Activated CD8-positive, alpha-beta T cell treated with anti-CD3 and anti-CD28 coated beads for 36 hours (primary cell): ENCODE measurements around the gene SMIM12. TPM values are rescaled to one million over a fixed set of nuclear protein-coding genes. Genes with fewer than 3 reads are reported as not detected.

Experiments used
- ATAC-seq: fragments of 200-7000 bp; cut with Tn5 transposase; one replicate; pipeline ENCODE4 v1.10.0; 2021; ENCODE audit warnings: mild to moderate bottlenecking, moderate library complexity
- CTCF ChIA-PET: fragments of 350-600 bp; sonication (Branson Sonifier 250); formaldehyde crosslinking; loops from one replicate; lab custom pipeline; 2021; ENCODE audit warnings: antibody characterized with exemption; lab: Charles Lee
- POLR2A ChIA-PET: fragments of 350-600 bp; sonication (Branson Sonifier 250); formaldehyde crosslinking; loops from one replicate; lab custom pipeline; 2021; ENCODE audit warnings: antibody characterized with exemption; lab: Charles Lee
- DNase-seq: peaks from one replicate; pipeline ENCODE4 v3.0.0-alpha.2; 2020
- H3K27ac Mint-ChIP-seq: one replicate; pipeline ENCODE4 v1.8.0; 2021; ENCODE audit warnings: mild to moderate bottlenecking, mixed read lengths
- H3K27me3 Mint-ChIP-seq: one replicate; pipeline ENCODE4 v1.8.0; 2021; ENCODE audit warnings: mixed read lengths
- H3K36me3 Mint-ChIP-seq: one replicate; pipeline ENCODE4 v1.8.0; 2021; ENCODE audit warnings: low read depth, mixed read lengths
- H3K4me1 Mint-ChIP-seq: one replicate; pipeline ENCODE4 v1.8.0; 2021; ENCODE audit warnings: low read depth, mixed read lengths
- H3K4me3 Mint-ChIP-seq: one replicate; pipeline ENCODE4 v1.8.0; 2021; ENCODE audit warnings: mild to moderate bottlenecking, moderate library complexity, mixed read lengths
- H3K9me3 Mint-ChIP-seq: one replicate; pipeline ENCODE4 v1.8.0; 2021; ENCODE audit warnings: mixed read lengths
- intact Hi-C: fragments of 100-400 bp; cut with micrococcal nuclease; formaldehyde crosslinking; loops from one replicate; pipeline ENCODE4 v1.10.0; 2022
- total RNA-seq, 2 experiments: library from RNA; stranded (reverse); gene quantifications; one replicate each; pipeline ENCODE4 v1.2.3, GENCODE V29; 2021
- TF ChIP-seq, protein P1 (sequence below): fragments of 200-600 bp; IDR thresholded peaks from one replicate; pipeline ENCODE4 v1.8.0; 2022; ENCODE audit warnings: antibody characterized with exemption, mild to moderate bottlenecking

The SMIM12 gene
- total RNA-seq, 2 experiments from 2014 or later = 36.6 to 37.5 TPM

- Mint-ChIP-seq H3K27me3 (no peaks in the 10 kb centered on the region), H3K4me3 (no peak overlapping the region), H3K4me1 (peaks cover 12% of the 10 kb centered on the region), H3K27ac (no peak overlapping the region), H3K36me3 (peaks cover 10% of the 10 kb centered on the region), H3K9me3 (no peaks in the 10 kb centered on the region)
- DNase-seq (no peak), ATAC-seq (no peak)
- TF ChIP-seq, protein P1, sequence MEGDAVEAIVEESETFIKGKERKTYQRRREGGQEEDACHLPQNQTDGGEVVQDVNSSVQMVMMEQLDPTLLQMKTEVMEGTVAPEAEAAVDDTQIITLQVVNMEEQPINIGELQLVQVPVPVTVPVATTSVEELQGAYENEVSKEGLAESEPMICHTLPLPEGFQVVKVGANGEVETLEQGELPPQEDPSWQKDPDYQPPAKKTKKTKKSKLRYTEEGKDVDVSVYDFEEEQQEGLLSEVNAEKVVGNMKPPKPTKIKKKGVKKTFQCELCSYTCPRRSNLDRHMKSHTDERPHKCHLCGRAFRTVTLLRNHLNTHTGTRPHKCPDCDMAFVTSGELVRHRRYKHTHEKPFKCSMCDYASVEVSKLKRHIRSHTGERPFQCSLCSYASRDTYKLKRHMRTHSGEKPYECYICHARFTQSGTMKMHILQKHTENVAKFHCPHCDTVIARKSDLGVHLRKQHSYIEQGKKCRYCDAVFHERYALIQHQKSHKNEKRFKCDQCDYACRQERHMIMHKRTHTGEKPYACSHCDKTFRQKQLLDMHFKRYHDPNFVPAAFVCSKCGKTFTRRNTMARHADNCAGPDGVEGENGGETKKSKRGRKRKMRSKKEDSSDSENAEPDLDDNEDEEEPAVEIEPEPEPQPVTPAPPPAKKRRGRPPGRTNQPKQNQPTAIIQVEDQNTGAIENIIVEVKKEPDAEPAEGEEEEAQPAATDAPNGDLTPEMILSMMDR = no peak
- ChIA-PET POLR2A (no interaction called here), CTCF (interaction anchor here (1.0 kb wide), 1 partner anchor 59 kb away, joined by 3 read pairs; no protein-coding TSS in a partner anchor)
- intact Hi-C loops = no loop called here
These were observed 14.2 kb downstream of the SMIM12 start for GRCh38 chr1:34845131-34845901.

DNA sequence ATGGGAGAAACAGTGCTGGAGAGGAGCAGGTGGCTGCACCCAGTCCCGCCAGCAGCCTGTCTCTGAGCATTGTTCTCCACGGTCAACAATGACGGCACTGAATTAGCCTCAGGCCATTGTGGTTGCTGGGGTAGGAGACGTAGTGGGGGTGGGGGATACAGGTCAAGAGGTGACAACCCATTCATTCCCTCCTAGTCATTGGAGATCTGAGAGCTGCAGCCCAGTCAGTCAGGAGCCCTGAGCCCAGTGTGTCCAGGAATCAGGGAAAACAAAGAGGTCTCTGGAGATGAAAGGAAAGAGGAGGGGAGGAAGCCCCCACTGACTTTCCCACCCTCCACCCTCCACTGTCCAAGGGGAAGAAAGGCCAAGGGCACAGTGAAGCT lies 15.3 kb downstream of the SMIM12 start:
- ATAC-seq = no peak
- peaks cover 6% of the 10 kb centered on the region for H3K36me3 Mint-ChIP-seq
- no peak overlapping the region for H3K27ac Mint-ChIP-seq
- H3K4me1 Mint-ChIP-seq = peaks cover 10% of the 10 kb centered on the region
- intact Hi-C loops = no loop called here
- ChIA-PET POLR2A (no interaction called here), CTCF (interaction anchor here (1.0 to 5.5 kb wide), 2 partner anchors 8 to 58 kb away, joined by 3 to 27 read pairs; no protein-coding TSS in a partner anchor)
- H3K27me3 Mint-ChIP-seq = no peaks in the 10 kb centered on the region
- H3K9me3 Mint-ChIP-seq = no peaks in the 10 kb centered on the region
- TF ChIP-seq, protein P1 = no peak
- DNase-seq = no peak
- no peak overlapping the region for H3K4me3 Mint-ChIP-seq

- no peaks in the 10 kb centered on the region for H3K27me3 Mint-ChIP-seq
- TF ChIP-seq, protein P1 = no peak
- no peak overlapping the region for H3K4me3 Mint-ChIP-seq
- ChIA-PET CTCF (interaction anchor here (1.5 to 5.5 kb wide), 2 partner anchors 9 to 57 kb away, joined by 4 to 27 read pairs; no protein-coding TSS in a partner anchor), POLR2A (no interaction called here)
- peaks cover 2% of the 10 kb centered on the region for H3K36me3 Mint-ChIP-seq
- DNase-seq (no peak), ATAC-seq (no peak)
- no peaks in the 10 kb centered on the region for H3K9me3 Mint-ChIP-seq
- H3K4me1 Mint-ChIP-seq = peaks cover 8% of the 10 kb centered on the region
- intact Hi-C loops = no loop called here
- H3K27ac Mint-ChIP-seq = no peak overlapping the region
These were observed 15.9 kb downstream of the SMIM12 start for GRCh38 chr1:34843392-34844251.

GRCh38 chr1:34842952-34843371 lies 16.6 kb downstream of the SMIM12 start:
- H3K27me3 Mint-ChIP-seq = no peaks in the 10 kb centered on the region
- no peak for DNase-seq
- TF ChIP-seq, protein P1 = no peak
- no peak for ATAC-seq
- no peak overlapping the region for H3K4me3 Mint-ChIP-seq
- POLR2A ChIA-PET = no interaction called here
- CTCF ChIA-PET = interaction anchor here (1.5 to 5.5 kb wide), 2 partner anchors 10 to 56 kb away, joined by 4 to 27 read pairs; no protein-coding TSS in a partner anchor
- H3K27ac Mint-ChIP-seq = no peak overlapping the region
- no peaks in the 10 kb centered on the region for H3K9me3 Mint-ChIP-seq
- H3K36me3 Mint-ChIP-seq = no peaks in the 10 kb centered on the region
- H3K4me1 Mint-ChIP-seq = peaks cover 6% of the 10 kb centered on the region
- intact Hi-C loops = no loop called here
